Upper lobe of left lung (tissue), 6 donors: ENCODE measurements around the gene RAB3GAP1. TPM values are rescaled to one million over a fixed set of nuclear protein-coding genes. Genes with fewer than 3 reads are reported as not detected.

ENCODE experiments used
- ATAC-seq, 2 donors: fragments of 200-7000 bp; cut with Tn5 transposase; one replicate each; pipeline ENCODE4 v1.9.1; 2022; ENCODE audit warnings: mild to moderate bottlenecking in 2 of 2, moderate library complexity in 2 of 2; ENCODE audit not compliant: low FRiP score in 2 of 2
- DNase-seq, 2 donors: peaks; one replicate each; pipeline ENCODE4 v3.0.0-alpha.2; 2019 to 2020
- H3K27ac ChIP-seq, 4 donors: fragments of 200-600 bp; sonication (generic); one replicate each; pipeline ENCODE4 v1.5.1; 2016 to 2019
- H3K27me3 ChIP-seq, 4 donors: fragments of 200-600 bp; sonication (generic); one replicate each; pipeline ENCODE4 v1.5.1; 2017 to 2019
- H3K36me3 ChIP-seq, 4 donors: fragments of 200-600 bp; sonication (generic); one replicate each; pipeline ENCODE4 v1.5.1; 2016 to 2019
- H3K4me1 ChIP-seq, 4 donors: fragments of 200-600 bp; sonication (generic); one replicate each; pipeline ENCODE4 v1.5.1; 2018 to 2019
- H3K4me3 ChIP-seq, 4 donors: fragments of 200-600 bp; sonication (generic); one replicate each; pipeline ENCODE4 v1.5.1; 2017 to 2019; ENCODE audit warnings: mild to moderate bottlenecking in 2 of 4, moderate library complexity in 1 of 4
- H3K9me3 ChIP-seq, 4 donors: fragments of 200-600 bp; sonication (generic); one replicate each; pipeline ENCODE4 v1.5.1; 2018 to 2019
- EP300 ChIP-seq, 4 donors: sonication (generic); formaldehyde crosslinking; IDR thresholded peaks; one replicate each; pipeline ENCODE4 v1.5.1; 2017; ENCODE audit warnings: antibody characterized with exemption in 4 of 4, control low read depth in 2 of 4
- POLR2A ChIP-seq, 4 donors: fragments of 450-650 bp; IDR thresholded peaks; one replicate each; pipeline ENCODE4 v1.5.1; 2016 to 2017; ENCODE audit warnings: antibody characterized with exemption in 4 of 4, mild to moderate bottlenecking in 2 of 4
- POLR2AphosphoS5 ChIP-seq, 2 donors: sonication (generic); formaldehyde crosslinking; IDR thresholded peaks; one replicate each; pipeline ENCODE4 v1.5.1; 2017; ENCODE audit warnings: antibody characterized with exemption in 2 of 2
- WGBS, 2 donors: methylation state at CpG; one replicate each; pipeline ENCODE4 v1.1.5; 2017 to 2018; 5-methylcytosine and 5-hydroxymethylcytosine counted together
- total RNA-seq, 6 donors: library from RNA; depleted of rRNA in 4 of 6; stranded (reverse); fragments of >200 nt in 4 of 6; gene quantifications; one replicate each; pipeline versions ENCODE4 v1.1.0 to v1.2.1, GENCODE V29; 2016 to 2021
- TF ChIP-seq, protein P1 (sequence below), 6 experiments: fragments of 450-650 bp in 4 of 6; fragments of 200-600 bp in 2 of 6; sonication (generic) in 2 of 6; IDR thresholded peaks; one replicate each; pipeline ENCODE4 v1.5.1; 2016 to 2019; ENCODE audit warnings: antibody characterized with exemption in 6 of 6
- donor health status: DM: no; HTN: no; CAD: no; lungs with moderate emphysema.
- donor health status: DM: no; HTN: yes; CAD: no; lungs with severe emphysema.

Gene RAB3GAP1
- total RNA-seq, 6 donors from 2014 or later, result 30.9 to 51.0 (median 36.0) TPM

DNA sequence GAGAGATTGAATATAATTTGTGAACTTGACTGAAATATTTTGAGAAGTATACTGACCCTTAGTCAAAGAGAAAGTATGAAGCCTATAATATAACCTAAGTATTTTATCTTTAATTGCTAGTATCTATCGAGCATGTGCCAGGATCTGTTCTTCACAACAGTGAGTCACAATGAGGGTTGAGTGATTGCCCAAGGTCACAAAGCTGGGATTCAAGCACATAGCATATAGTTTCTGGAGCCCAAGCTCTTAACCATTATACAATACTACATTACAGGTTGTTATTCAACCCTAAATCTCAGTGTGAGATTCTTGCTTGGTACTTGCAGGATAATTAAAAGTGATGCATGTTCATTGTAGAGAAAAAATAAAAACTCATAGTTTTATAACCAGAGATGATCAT lies 97.2 kb downstream of the RAB3GAP1 start:
- Histone ChIP-seq H3K27me3 (no peaks in the 10 kb centered on the region), H3K27ac (no peak overlapping the region), H3K36me3 (peaks cover 0 to 48% (median 24%) of the 10 kb centered on the region in 4 donors), H3K4me1 (no peaks in the 10 kb centered on the region), H3K4me3 (no peak overlapping the region), H3K9me3 (no peaks in the 10 kb centered on the region)
- 91 to 100% methylated on average over 1 of the region's 1 CpG for WGBS, 2 donors
- TF ChIP-seq POLR2AphosphoS5 (IDR thresholded peaks at IDR 0.05), result no peak
- no peak for TF ChIP-seq POLR2A (IDR thresholded peaks at IDR 0.05)
- TF ChIP-seq, protein P1, sequence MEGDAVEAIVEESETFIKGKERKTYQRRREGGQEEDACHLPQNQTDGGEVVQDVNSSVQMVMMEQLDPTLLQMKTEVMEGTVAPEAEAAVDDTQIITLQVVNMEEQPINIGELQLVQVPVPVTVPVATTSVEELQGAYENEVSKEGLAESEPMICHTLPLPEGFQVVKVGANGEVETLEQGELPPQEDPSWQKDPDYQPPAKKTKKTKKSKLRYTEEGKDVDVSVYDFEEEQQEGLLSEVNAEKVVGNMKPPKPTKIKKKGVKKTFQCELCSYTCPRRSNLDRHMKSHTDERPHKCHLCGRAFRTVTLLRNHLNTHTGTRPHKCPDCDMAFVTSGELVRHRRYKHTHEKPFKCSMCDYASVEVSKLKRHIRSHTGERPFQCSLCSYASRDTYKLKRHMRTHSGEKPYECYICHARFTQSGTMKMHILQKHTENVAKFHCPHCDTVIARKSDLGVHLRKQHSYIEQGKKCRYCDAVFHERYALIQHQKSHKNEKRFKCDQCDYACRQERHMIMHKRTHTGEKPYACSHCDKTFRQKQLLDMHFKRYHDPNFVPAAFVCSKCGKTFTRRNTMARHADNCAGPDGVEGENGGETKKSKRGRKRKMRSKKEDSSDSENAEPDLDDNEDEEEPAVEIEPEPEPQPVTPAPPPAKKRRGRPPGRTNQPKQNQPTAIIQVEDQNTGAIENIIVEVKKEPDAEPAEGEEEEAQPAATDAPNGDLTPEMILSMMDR (IDR thresholded peaks at IDR 0.05), result no peak
- no peak for TF ChIP-seq EP300 (IDR thresholded peaks at IDR 0.05)
- DNase-seq, result no peak
- no peak for ATAC-seq

DNA sequence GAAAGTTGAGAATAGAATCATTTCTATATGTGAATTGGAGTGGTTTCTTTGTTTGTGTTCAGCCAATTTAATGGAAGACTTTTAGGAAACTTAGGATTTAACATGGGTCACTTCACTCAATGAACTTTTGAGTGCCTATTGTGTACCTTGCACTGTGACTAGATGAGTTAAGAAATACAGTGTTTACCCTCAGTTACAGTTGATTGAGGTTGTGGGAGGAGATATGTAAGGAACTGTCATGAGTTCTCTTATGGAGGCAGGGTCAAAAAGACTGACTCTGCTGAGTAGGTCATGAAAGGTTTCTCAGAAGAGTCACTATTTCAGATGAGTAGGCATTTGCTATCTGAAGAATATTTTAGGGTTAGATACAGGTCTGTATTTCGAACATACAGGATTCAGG lies 98.6 kb downstream of the RAB3GAP1 start:
- no peak for DNase-seq
- ATAC-seq, result no peak
- 92 to 95% methylated on average over 1 of the region's 1 CpG for WGBS, 2 donors
- TF ChIP-seq EP300 (IDR thresholded peaks at IDR 0.05) (no peak), POLR2A (IDR thresholded peaks at IDR 0.05) (no peak), POLR2AphosphoS5 (IDR thresholded peaks at IDR 0.05) (no peak)
- TF ChIP-seq, protein P1 (IDR thresholded peaks at IDR 0.05), result no peak
- no peaks in the 10 kb centered on the region for H3K27me3 ChIP-seq
- no peak overlapping the region for H3K27ac ChIP-seq
- H3K9me3 ChIP-seq, result no peaks in the 10 kb centered on the region
- H3K4me1 ChIP-seq, result no peaks in the 10 kb centered on the region
- no peak overlapping the region for H3K4me3 ChIP-seq
- peaks cover 0 to 58% (median 33%) of the 10 kb centered on the region in 4 donors for H3K36me3 ChIP-seq

- Histone ChIP-seq H3K9me3 (no peaks in the 10 kb centered on the region), H3K4me1 (no peaks in the 10 kb centered on the region), H3K27ac (no peak overlapping the region), H3K36me3 (peaks cover 0 to 63% (median 33%) of the 10 kb centered on the region in 4 donors), H3K27me3 (no peaks in the 10 kb centered on the region), H3K4me3 (no peak overlapping the region)
- TF ChIP-seq, protein P1 (IDR thresholded peaks at IDR 0.05), result no peak
- no peak for TF ChIP-seq EP300 (IDR thresholded peaks at IDR 0.05)
- ATAC-seq (no peak), DNase-seq (no peak)
- WGBS, 2 donors, result 93 to 96% methylated on average over 3 of the region's 3 CpGs
Observed at GRCh38 chr2:135151615-135152014, 99.5 kb downstream of the RAB3GAP1 start.

DNA sequence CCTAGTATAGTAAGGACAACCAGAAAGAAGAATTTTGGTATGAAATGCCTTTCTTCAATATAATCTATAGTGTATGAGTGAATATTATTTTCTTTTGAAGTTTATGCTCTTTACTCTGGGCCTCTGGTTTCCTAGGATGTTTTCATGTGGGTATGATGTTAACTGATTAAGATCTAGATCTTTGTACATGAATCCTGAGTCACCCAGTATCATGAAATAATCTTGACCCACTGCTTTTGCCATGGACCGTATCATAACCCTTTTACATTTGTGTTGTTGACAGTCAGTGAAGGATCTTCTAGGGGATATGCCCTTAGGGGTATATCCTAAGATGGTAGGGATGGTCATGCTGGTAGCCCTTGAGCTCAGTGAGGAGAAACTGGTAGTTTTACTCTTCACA lies 100.3 kb downstream of the RAB3GAP1 start:
- no peak for TF ChIP-seq EP300 (IDR thresholded peaks at IDR 0.05)
- TF ChIP-seq POLR2A (IDR thresholded peaks at IDR 0.05), result no peak
- TF ChIP-seq, protein P1 (IDR thresholded peaks at IDR 0.05), result no peak
- no peak for TF ChIP-seq POLR2AphosphoS5 (IDR thresholded peaks at IDR 0.05)
- Histone ChIP-seq H3K27ac (no peak overlapping the region), H3K27me3 (no peaks in the 10 kb centered on the region), H3K36me3 (peaks cover 4 to 70% (median 36%) of the 10 kb centered on the region in 4 donors), H3K4me3 (no peak overlapping the region), H3K9me3 (no peaks in the 10 kb centered on the region), H3K4me1 (no peaks in the 10 kb centered on the region)
- WGBS, 2 donors, result 88 to 92% methylated on average over 1 of the region's 1 CpG
- ATAC-seq (no peak), DNase-seq (no peak)

- DNase-seq (no peak), ATAC-seq (no peak)
- no peak overlapping the region for H3K4me3 ChIP-seq
Observed at GRCh38 chr2:135154962-135155361, 102.9 kb downstream of the RAB3GAP1 start.

More at GRCh38 chr2:135154962-135155361, 102.9 kb downstream of the RAB3GAP1 start:
- Histone ChIP-seq H3K36me3 (peaks cover 4 to 90% (median 43%) of the 10 kb centered on the region in 4 donors), H3K27ac (no peak overlapping the region), H3K9me3 (no peaks in the 10 kb centered on the region), H3K27me3 (no peaks in the 10 kb centered on the region), H3K4me1 (no peaks in the 10 kb centered on the region)
- TF ChIP-seq EP300 (IDR thresholded peaks at IDR 0.05) (no peak), POLR2A (IDR thresholded peaks at IDR 0.05) (no peak), POLR2AphosphoS5 (IDR thresholded peaks at IDR 0.05) (no peak)
- TF ChIP-seq, protein P1 (IDR thresholded peaks at IDR 0.05), result no peak
